NCI-H187 treated with DMSO at 0.1 percent for 48 hours (cell line): ENCODE results near the gene GLIPR2.
A peak's percentile ranks its signal among the peaks of the same experiment; 100 is the strongest.

Experiments
- DNase-seq: peaks from one replicate; lab custom pipeline; 2025; lab: John Stamatoyannopoulos, UW

The GLIPR2 gene

DNA sequence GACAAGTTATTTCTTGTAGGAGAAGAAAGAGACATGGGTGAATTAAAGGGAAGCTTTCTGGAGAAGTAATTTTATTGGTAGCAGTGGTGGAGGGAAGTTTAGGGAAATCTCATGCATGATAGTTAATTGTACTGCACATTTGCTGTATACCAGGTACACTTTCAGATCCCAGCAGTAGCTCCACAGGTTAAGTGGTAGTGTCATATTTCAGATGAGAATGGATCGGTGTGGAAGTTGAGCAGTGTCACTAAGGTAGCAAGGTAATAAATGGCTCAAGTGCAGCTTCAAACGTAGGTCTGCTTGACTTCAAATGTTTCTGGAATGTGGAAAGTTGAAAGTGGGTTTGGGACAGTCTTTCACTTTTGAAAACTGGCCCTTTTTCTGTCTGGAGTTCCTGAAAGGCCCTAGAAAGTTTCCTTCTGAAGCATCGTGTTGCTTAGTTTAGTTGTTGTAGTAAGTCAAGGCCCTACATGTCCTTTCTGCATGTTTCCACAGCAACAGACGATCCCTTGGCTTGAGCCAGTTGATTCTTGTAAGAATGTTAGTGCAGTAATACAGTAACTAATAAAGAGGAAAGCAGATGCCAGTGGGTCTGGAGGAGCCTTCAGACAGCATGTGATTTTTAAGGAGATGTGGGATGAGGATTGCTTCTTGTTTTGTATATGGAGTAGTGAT lies 57.9 kb downstream of the GLIPR2 start:
- DNase-seq = peak; percentile 12

DNA sequence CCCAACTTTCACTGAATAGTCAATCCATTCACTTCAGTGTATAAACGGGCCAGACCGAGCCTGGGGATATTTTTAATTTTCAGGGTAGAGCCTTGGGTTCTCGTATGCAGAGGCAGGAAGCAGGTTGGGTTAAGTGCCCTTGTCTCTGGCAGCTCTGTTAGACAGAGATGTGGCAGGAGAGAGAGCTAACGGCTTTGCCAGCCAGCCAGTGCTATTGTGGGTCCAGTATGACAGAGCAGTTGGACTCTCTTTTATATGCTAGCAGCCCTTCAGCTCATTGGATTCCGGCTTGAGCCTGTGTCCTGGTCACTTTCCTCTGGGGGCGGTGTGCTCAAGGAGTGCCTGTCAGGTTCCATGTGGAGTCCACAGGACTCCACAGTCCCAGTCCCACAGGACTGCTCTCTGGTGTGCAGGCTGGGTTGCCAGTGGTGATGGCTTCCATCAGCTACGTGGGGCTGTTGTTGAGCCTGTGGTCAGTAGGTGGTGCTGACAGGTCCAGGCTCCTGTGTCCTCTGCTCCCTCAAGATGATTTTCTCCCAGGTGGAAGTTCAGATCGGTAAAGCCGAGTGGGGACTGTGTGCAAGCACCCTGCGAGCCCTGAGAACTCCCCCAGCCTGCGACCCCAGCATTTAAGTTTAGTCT lies 68.5 kb downstream of the GLIPR2 start:
- no peak for DNase-seq

- DNase-seq = no peak
Observed at GRCh38 chr9:36207016-36207415, 70.5 kb downstream of the GLIPR2 start.

DNA sequence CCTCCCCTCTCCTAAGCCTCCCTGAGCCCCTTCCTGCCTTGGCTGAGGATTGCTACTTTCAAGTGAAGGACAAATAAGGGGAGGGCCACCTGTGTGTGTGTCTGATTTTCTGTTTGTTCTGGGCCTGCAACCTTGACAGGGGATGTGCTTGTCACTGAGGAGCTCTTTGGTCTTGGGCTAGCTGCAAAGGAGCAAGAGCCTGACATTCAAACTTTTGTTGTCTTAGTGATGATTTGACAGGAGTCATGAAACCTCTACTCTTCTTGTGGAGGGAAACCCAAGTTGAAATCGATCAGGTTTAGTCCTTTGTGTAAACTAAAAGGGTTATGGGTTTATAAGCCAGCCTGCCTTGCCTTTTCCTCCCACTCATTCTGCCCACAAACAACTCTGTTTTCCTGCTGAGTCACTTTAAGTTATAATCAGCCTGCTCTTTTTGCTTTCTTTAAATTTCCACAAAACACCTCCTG lies 71.0 kb downstream of the GLIPR2 start:
- no peak for DNase-seq

DNA sequence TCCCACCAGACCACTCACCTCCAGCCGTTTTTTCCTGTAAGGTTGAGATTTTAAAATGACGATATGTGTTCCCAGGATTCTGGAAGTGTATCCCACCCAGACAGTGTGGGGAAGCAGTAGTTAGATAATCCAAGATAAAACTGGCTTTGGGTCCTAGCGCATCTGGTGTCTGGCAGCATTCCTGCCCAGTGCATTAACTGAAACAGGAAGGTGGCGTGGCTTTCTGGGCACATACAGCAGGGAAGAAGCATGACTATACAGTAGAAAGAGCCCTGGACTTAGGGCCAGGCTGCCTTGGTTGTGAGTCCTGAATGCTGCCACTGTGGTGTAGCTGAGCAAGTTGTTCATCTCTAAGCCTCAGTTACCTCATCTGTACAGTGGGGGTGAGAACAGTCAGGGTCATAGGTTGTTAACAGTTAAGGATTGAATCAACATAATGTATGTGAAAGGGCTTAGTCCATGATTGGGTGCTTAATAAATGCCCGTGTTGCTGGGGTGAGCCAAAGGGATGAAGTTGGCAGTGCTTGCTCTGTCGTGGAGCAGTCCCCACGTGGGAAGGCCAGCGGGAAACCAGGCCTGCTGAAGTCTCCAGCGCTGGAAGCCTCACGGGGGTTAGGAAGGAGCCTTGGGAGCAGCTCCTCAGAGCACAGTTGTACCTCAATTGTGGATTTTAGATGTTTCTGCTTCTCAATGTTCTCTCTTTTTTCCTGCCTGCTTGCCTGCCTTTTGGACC lies 72.2 kb downstream of the GLIPR2 start:
- DNase-seq = no peak

DNA sequence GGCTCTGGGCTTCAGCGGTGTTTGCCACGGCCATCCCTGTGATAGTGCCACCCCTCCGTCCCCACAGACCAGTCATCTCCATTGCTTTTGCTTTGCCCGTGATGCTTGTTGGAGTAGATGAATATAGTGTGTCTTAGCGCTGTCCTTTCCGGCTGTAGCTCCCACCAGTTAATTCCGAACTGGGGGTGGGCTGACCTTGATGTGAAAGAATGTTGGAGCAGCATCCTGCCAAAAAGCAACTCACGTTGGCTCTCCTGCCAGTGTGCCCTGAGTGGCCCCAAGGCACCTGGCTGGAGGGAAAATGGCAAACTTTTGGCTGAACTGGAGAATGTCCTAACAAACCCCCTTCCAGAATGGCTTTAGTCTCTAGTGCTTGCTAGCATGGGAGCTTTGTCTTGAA lies 74.2 kb downstream of the GLIPR2 start:
- DNase-seq = no peak

- no peak for DNase-seq
Observed at GRCh38 chr9:36211510-36211909, 75.0 kb downstream of the GLIPR2 start.

- no peak for DNase-seq
Observed at GRCh38 chr9:36213387-36213786, 76.9 kb downstream of the GLIPR2 start.
